IMR-90 (cell line): ENCODE data around the gene FAM89B. TPM values are rescaled to one million over a fixed set of nuclear protein-coding genes. Genes with fewer than 3 reads are reported as not detected.

Experiments
- ATAC-seq: fragments of 200-7000 bp; cut with Tn5 transposase; 2 replicates; pipeline ENCODE4 v1.9.1; 2020; ENCODE audit warnings: low read depth, mild to moderate bottlenecking, moderate library complexity
- BruUV-seq: library from RNA; stranded (reverse); fragments of 400-500 nt; replicated peaks from 2 replicates; lab custom pipeline; 2021; lab: Mats Ljungman, UMichigan
- CTCF ChIA-PET: fragments of 300-600 bp; formaldehyde crosslinking; extraction: SDS; loops from one replicate; lab custom pipeline; 2021; ENCODE audit warnings: antibody characterized with exemption; lab: Yijun Ruan, JAX
- POLR2A ChIA-PET: fragments of 300-600 bp; sonication (Branson Sonifier 250); formaldehyde crosslinking; loops from one replicate; lab custom pipeline; 2022; ENCODE audit warnings: antibody characterized with exemption; ENCODE audit not compliant: unreplicated experiment; lab: Charles Lee
- DNase-seq: peaks from one replicate; pipeline ENCODE4 v3.0.0; 2013
- H2AFZ ChIP-seq: replicated peaks from 2 replicates; pipeline ENCODE3; 2013; ENCODE audit warnings: low read length, mild to moderate bottlenecking; ENCODE audit not compliant: poor library complexity
- H2AK5ac ChIP-seq: 2 replicates; pipeline ENCODE4 v1.6.1; 2013; ENCODE audit warnings: low read depth, low read length, inconsistent platforms
- H2AK9ac ChIP-seq: replicated peaks from 2 replicates; pipeline ENCODE3; 2013; ENCODE audit warnings: mild to moderate bottlenecking, low read depth, low read length, moderate library complexity; ENCODE audit not compliant: poor library complexity
- H2BK120ac ChIP-seq: 2 replicates; pipeline ENCODE4 v1.6.1; 2013; ENCODE audit warnings: low read depth, low read length, inconsistent platforms
- H2BK15ac ChIP-seq: 3 replicates; pipeline ENCODE4 v1.6.1; 2013; ENCODE audit warnings: low read depth, low read length, inconsistent platforms
- H2BK20ac ChIP-seq: 2 replicates; pipeline ENCODE4 v1.6.1; 2013; ENCODE audit warnings: low read depth, mild to moderate bottlenecking, inconsistent platforms, low read length, moderate library complexity
- H2BK5ac ChIP-seq: 2 replicates; pipeline ENCODE4 v1.6.1; 2013; ENCODE audit warnings: mild to moderate bottlenecking, low read depth, low read length, inconsistent platforms; ENCODE audit not compliant: poor library complexity, severe bottlenecking
- H3K14ac ChIP-seq: replicated peaks from 2 replicates; pipeline ENCODE4 v1.6.1; 2013; ENCODE audit warnings: low read depth, low read length, inconsistent platforms
- H3K18ac ChIP-seq: 2 replicates; pipeline ENCODE4 v1.6.1; 2013; ENCODE audit warnings: low read depth, low read length, control low read depth
- H3K23ac ChIP-seq: 2 replicates; pipeline ENCODE4 v1.6.1; 2013; ENCODE audit warnings: low read depth, low read length, inconsistent platforms
- H3K27ac ChIP-seq: 2 replicates; pipeline ENCODE4 v1.5.1; 2013; ENCODE audit warnings: mild to moderate bottlenecking, control low read depth, low read length; ENCODE audit not compliant: insufficient read depth
- H3K27me3 ChIP-seq: 2 replicates; pipeline ENCODE4 v1.6.1; 2013; ENCODE audit warnings: low read length; ENCODE audit not compliant: control insufficient read depth, insufficient read depth
- H3K36me3 ChIP-seq: 2 replicates; pipeline ENCODE4 v1.6.1; 2013; ENCODE audit warnings: low read length, mixed read lengths; ENCODE audit not compliant: control insufficient read depth, insufficient read depth
- H3K4ac ChIP-seq: 2 replicates; pipeline ENCODE4 v1.6.1; 2013; ENCODE audit warnings: low read depth, low read length, inconsistent platforms
- H3K4me1 ChIP-seq: 2 replicates; pipeline ENCODE4 v1.6.1; 2013; ENCODE audit warnings: low read length, mixed read lengths; ENCODE audit not compliant: control insufficient read depth, insufficient read depth
- H3K4me2 ChIP-seq: 2 replicates; pipeline ENCODE4 v1.6.1; 2013; ENCODE audit warnings: low read depth, mild to moderate bottlenecking, control low read depth, low read length, moderate library complexity
- H3K4me3 ChIP-seq: 2 replicates; pipeline ENCODE4 v1.5.1; 2013; ENCODE audit warnings: low read depth, mild to moderate bottlenecking, control low read depth, low read length, moderate library complexity; ENCODE audit not compliant: insufficient read depth
- H3K56ac ChIP-seq: 2 replicates; pipeline ENCODE4 v1.6.1; 2013; ENCODE audit warnings: low read length, inconsistent platforms; ENCODE audit not compliant: insufficient read depth; ENCODE audit errors: extremely low read depth
- H3K79me1 ChIP-seq, 2 experiments: 2 replicates each; pipeline ENCODE4 v1.6.1; 2013; ENCODE audit warnings: low read length in 2 of 2, inconsistent platforms in 1 of 2, low read depth in 1 of 2
- H3K9ac ChIP-seq: 2 replicates; pipeline ENCODE4 v1.6.1; 2013; ENCODE audit warnings: low read depth, low read length, control low read depth
- H3K9me1 ChIP-seq: 2 replicates; pipeline ENCODE4 v1.6.1; 2013; ENCODE audit warnings: low read length, inconsistent platforms; ENCODE audit not compliant: insufficient read depth
- H3K9me3 ChIP-seq: 2 replicates; pipeline ENCODE4 v1.6.1; 2013; ENCODE audit warnings: low read length; ENCODE audit not compliant: control insufficient read depth, insufficient read depth
- H4K20me1 ChIP-seq: 2 replicates; pipeline ENCODE4 v1.6.1; 2013; ENCODE audit warnings: low read length, inconsistent platforms; ENCODE audit not compliant: insufficient read depth
- H4K5ac ChIP-seq: 2 replicates; pipeline ENCODE4 v1.6.1; 2013; ENCODE audit warnings: mild to moderate bottlenecking, low read depth, low read length, control low read depth
- H4K8ac ChIP-seq, 2 experiments: 2 replicates each; pipeline ENCODE4 v1.6.1; 2013; ENCODE audit warnings: low read depth in 2 of 2, low read length in 2 of 2, control low read depth in 1 of 2, inconsistent platforms in 1 of 2
- H4K91ac ChIP-seq: 2 replicates; pipeline ENCODE4 v1.6.1; 2013; ENCODE audit warnings: low read depth, low read length, inconsistent platforms; ENCODE audit not compliant: insufficient read depth
- CHD1 ChIP-seq: IDR thresholded peaks from 2 replicates; pipeline ENCODE4 v1.6.1; 2012; ENCODE audit warnings: low read depth, low read length, improper control_type of control experiment
- MAFK ChIP-seq: IDR thresholded peaks from 2 replicates; pipeline ENCODE4 v1.6.1; 2012; ENCODE audit warnings: low read depth, low read length, improper control_type of control experiment
- MAZ ChIP-seq: IDR thresholded peaks from 2 replicates; pipeline ENCODE4 v1.6.1; 2012; ENCODE audit warnings: low read depth, mild to moderate bottlenecking, low read length, improper control_type of control experiment, moderate library complexity, borderline replicate concordance
- MXI1 ChIP-seq: IDR thresholded peaks from 2 replicates; pipeline ENCODE4 v1.6.1; 2012; ENCODE audit warnings: low read depth, mild to moderate bottlenecking, low read length, moderate library complexity, borderline replicate concordance
- NFE2L2 ChIP-seq: fragments of 150-350 bp; IDR thresholded peaks from 2 replicates; pipeline ENCODE4 v1.6.1; 2016; ENCODE audit warnings: low read depth, mild to moderate bottlenecking, low read length
- POLR2A ChIP-seq: IDR thresholded peaks from 2 replicates; pipeline ENCODE4 v1.6.1; 2012; ENCODE audit warnings: mild to moderate bottlenecking, low read depth, low read length
- RAD21 ChIP-seq: IDR thresholded peaks from 2 replicates; pipeline ENCODE4 v1.6.1; 2012; ENCODE audit warnings: low read length, improper control_type of control experiment
- RFX5 ChIP-seq: IDR thresholded peaks from 2 replicates; pipeline ENCODE4 v1.8.0; 2012; ENCODE audit warnings: low read depth, mild to moderate bottlenecking, low read length, moderate library complexity
- WGBS, 2 experiments: methylation state at CpG; one replicate each; pipeline versions ENCODE4 v1.1.5 to v1.1.7; 2013; ENCODE audit warnings: missing lambda C conversion rate in 2 of 2; ENCODE audit not compliant: insufficient read length in 1 of 2; ENCODE audit errors: extremely low coverage in 2 of 2; 5-methylcytosine and 5-hydroxymethylcytosine counted together
- dilution Hi-C: fragments of 300-500 bp; cut with HindIII; formaldehyde crosslinking; loops from one replicate; pipeline ENCODE4 v1.14.3; 2018; ENCODE audit warnings: low sequenced_read_pairs; ENCODE audit not compliant: unreplicated experiment
- in situ Hi-C: fragments of 300-500 bp; cut with MboI; formaldehyde crosslinking; loops from 3 replicates; pipeline ENCODE4 v1.14.3; 2019; ENCODE audit warnings: low sequenced_read_pairs, inconsistent platforms, mixed read lengths
- intact Hi-C: fragments of 100-400 bp; cut with micrococcal nuclease; formaldehyde crosslinking; loops from 2 replicates; pipeline ENCODE4 v1.10.0; 2022
- polyA plus RNA-seq, 3 experiments: library from polyadenylated mRNA; depleted of rRNA; stranded (reverse); fragments of >200 nt; gene quantifications; 2 replicates each; pipeline ENCODE4 v1.2.3, GENCODE V29; 2012; ENCODE audit warnings: low replicate concordance in 1 of 3
- total RNA-seq: library from RNA; depleted of rRNA; stranded (reverse); fragments of >200 nt; gene quantifications from 2 replicates; pipeline ENCODE4 v1.2.3, GENCODE V29; 2012
- TF ChIP-seq, protein P1 (sequence below): fragments of 150-350 bp; IDR thresholded peaks from 2 replicates; pipeline ENCODE4 v1.6.1; 2017; ENCODE audit warnings: mild to moderate bottlenecking, antibody characterized with exemption, low read length, low read depth
- TF ChIP-seq, protein P2 (sequence below): fragments of 150-350 bp; IDR thresholded peaks from 2 replicates; pipeline ENCODE4 v1.6.1; 2016; ENCODE audit warnings: low read depth, mild to moderate bottlenecking, low read length, moderate library complexity, borderline replicate concordance

Gene FAM89B
- total and polyA plus RNA-seq, 2 of the 4 experiments (the other 2 are of a cell fraction): 12.0 to 65.5 TPM

DNA sequence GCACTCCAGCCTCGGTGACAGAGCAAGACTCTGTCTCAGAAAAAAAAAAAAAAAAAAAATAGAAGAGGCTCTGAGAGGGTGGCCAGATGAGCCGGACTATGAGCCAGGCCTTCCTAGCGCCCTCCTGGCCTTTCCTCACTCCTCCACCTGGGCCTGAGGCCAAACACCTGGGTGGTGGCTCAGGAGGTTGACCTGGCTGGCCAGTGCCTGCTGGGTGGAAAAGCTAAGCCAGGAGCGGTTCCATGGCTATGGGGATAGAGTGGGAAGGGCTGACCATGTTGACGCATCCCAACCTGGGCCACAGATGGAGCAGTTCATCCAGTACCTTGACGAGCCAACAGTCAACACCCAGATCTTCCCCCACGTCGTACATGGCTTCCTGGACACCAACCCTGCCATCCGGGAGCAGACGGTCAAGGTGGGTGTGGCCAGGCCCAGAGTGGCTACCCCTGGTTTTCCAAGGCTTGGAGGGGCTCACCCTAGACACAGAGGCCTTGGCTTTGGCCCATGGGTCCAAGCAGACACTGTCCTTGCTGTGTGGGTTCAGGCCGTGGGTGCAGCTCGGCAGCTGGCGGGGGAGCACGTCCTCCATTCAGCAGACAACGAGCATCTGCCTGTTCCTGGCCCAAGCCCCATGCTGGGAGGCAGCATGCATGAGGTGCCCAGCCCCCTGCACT lies 39.8 kb upstream of the FAM89B start:
- no peak overlapping the region for H2BK15ac ChIP-seq
- peaks cover 44% of the 10 kb centered on the region for H4K20me1 ChIP-seq
- H3K23ac ChIP-seq: no peak overlapping the region
- CTCF ChIA-PET: no interaction called here
- POLR2A ChIA-PET: interaction anchor here (0.6 kb wide), 1 partner anchor 100 kb away, joined by 4 read pairs; no protein-coding TSS in a partner anchor
- dilution Hi-C loops: no loop called here
- H3K56ac ChIP-seq: no peak overlapping the region
- no peaks in the 10 kb centered on the region for H3K4me1 ChIP-seq
- in situ Hi-C loops: no loop called here
- BruUV-seq: no TSS peak
- H4K91ac ChIP-seq: no peak overlapping the region
- no peaks in the 10 kb centered on the region for H3K27me3 ChIP-seq
- no peak overlapping the region for H2BK120ac ChIP-seq
- no peak overlapping the region for H2BK5ac ChIP-seq
- ATAC-seq: no peak
- H3K27ac ChIP-seq: no peak overlapping the region
- no peak overlapping the region for H3K4me2 ChIP-seq
- intact Hi-C loops: no loop called here
- H3K36me3 ChIP-seq: peaks cover 80% of the 10 kb centered on the region
- H2AK5ac ChIP-seq: no peak overlapping the region
- H3K9ac ChIP-seq: no peak overlapping the region
- no peak overlapping the region for H3K4ac ChIP-seq
- H3K9me3 ChIP-seq: no peaks in the 10 kb centered on the region
- H2AK9ac ChIP-seq: peak overlapping the region; percentile 42
- H4K8ac ChIP-seq: no peak overlapping the region
- DNase-seq: no peak
- H3K18ac ChIP-seq: no peak overlapping the region
- TF ChIP-seq, protein P1, sequence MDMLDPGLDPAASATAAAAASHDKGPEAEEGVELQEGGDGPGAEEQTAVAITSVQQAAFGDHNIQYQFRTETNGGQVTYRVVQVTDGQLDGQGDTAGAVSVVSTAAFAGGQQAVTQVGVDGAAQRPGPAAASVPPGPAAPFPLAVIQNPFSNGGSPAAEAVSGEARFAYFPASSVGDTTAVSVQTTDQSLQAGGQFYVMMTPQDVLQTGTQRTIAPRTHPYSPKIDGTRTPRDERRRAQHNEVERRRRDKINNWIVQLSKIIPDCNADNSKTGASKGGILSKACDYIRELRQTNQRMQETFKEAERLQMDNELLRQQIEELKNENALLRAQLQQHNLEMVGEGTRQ: no peak
- TF ChIP-seq, protein P2, sequence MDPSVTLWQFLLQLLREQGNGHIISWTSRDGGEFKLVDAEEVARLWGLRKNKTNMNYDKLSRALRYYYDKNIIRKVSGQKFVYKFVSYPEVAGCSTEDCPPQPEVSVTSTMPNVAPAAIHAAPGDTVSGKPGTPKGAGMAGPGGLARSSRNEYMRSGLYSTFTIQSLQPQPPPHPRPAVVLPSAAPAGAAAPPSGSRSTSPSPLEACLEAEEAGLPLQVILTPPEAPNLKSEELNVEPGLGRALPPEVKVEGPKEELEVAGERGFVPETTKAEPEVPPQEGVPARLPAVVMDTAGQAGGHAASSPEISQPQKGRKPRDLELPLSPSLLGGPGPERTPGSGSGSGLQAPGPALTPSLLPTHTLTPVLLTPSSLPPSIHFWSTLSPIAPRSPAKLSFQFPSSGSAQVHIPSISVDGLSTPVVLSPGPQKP: no peak
- TF ChIP-seq MXI1 (no peak), NFE2L2 (no peak), MAZ (no peak), RFX5 (no peak), RAD21 (no peak), CHD1 (no peak), POLR2A (no peak), MAFK (no peak)
- H2BK20ac ChIP-seq: no peak overlapping the region
- no peak overlapping the region for H3K14ac ChIP-seq
- H4K5ac ChIP-seq: no peak overlapping the region
- no peak overlapping the region for H2AFZ ChIP-seq
- H3K79me1 ChIP-seq: peaks cover 22 to 65% of the 10 kb centered on the region in 2 experiments
- WGBS, 2 experiments: 90% methylated on average over 7 of the region's 15 CpGs; no CpG with 5 or more reads in 1 of the 2 experiments
- H3K4me3 ChIP-seq: no peak overlapping the region
- 0 out of 2 replicates have a peak, but pooled peaks cover 10% of the 10 kb centered on the region for H3K9me1 ChIP-seq
